Measurements from ENCODE around the gene NVL.

- TF ChIP-seq TCF4 (CRISPR knock-in tag; IDR thresholded peaks at IDR 0.05; ENCODE audit: borderline replicate concordance) = no peak
- TF ChIP-seq CSRNP3 (CRISPR knock-in tag; IDR thresholded peaks at IDR 0.05) = no peak
- TF ChIP-seq BACH2 (CRISPR knock-in tag; IDR thresholded peaks at IDR 0.05; ENCODE audit: borderline replicate concordance) = no peak
- no peak for TF ChIP-seq RARB (CRISPR knock-in tag; IDR thresholded peaks at IDR 0.05)
- no peak for TF ChIP-seq ZFP3 (CRISPR knock-in tag; IDR thresholded peaks at IDR 0.05)
- TF ChIP-seq ZFP30 (CRISPR knock-in tag; IDR thresholded peaks at IDR 0.05) = no peak
- TF ChIP-seq PATZ1 (CRISPR knock-in tag; IDR thresholded peaks at IDR 0.05; ENCODE audit: borderline replicate concordance) = no peak
- no peak for TF ChIP-seq ISL1 (CRISPR knock-in tag; IDR thresholded peaks at IDR 0.05)
- TF ChIP-seq ZNF565 (CRISPR knock-in tag; conservative IDR thresholded peaks at IDR 0.05; ENCODE audit: low read depth) = no peak
- no peak for TF ChIP-seq TSHZ2 (CRISPR knock-in tag; IDR thresholded peaks at IDR 0.05)
- no peak for TF ChIP-seq CSDC2 (CRISPR knock-in tag; IDR thresholded peaks at IDR 0.05)
These were observed 133.0 kb downstream of the NVL start for GRCh38 chr1:224196813-224197600.
